ENCODE data around the gene ZBTB44.
"Not testable (repeated sequence)": the region's sequence is repeated elsewhere in the genome, so short reads cannot be mapped to it uniquely, and the experiment has no call there.

ZBTB44 gene

GRCh38 chr11:130340671-130341319 is 26.1 kb upstream of the ZBTB44 start:
- no peaks in the 10 kb centered on the region for H3K9me3 ChIP-seq (ENCODE audit: severe bottlenecking)
- H3K4me3 ChIP-seq (ENCODE audit: low read depth, low read length) = no peak overlapping the region
- TF ChIP-seq, protein P1, sequence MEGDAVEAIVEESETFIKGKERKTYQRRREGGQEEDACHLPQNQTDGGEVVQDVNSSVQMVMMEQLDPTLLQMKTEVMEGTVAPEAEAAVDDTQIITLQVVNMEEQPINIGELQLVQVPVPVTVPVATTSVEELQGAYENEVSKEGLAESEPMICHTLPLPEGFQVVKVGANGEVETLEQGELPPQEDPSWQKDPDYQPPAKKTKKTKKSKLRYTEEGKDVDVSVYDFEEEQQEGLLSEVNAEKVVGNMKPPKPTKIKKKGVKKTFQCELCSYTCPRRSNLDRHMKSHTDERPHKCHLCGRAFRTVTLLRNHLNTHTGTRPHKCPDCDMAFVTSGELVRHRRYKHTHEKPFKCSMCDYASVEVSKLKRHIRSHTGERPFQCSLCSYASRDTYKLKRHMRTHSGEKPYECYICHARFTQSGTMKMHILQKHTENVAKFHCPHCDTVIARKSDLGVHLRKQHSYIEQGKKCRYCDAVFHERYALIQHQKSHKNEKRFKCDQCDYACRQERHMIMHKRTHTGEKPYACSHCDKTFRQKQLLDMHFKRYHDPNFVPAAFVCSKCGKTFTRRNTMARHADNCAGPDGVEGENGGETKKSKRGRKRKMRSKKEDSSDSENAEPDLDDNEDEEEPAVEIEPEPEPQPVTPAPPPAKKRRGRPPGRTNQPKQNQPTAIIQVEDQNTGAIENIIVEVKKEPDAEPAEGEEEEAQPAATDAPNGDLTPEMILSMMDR (IDR thresholded peaks at IDR 0.05; ENCODE audit: low read depth, low read length) = no peak
- no peak overlapping the region for H3K27ac ChIP-seq
- no peaks in the 10 kb centered on the region for H3K36me3 ChIP-seq
- H3K27me3 ChIP-seq (ENCODE audit: insufficient read depth, low read depth, severe bottlenecking) = no peaks in the 10 kb centered on the region
- no peak for DNase-seq

- Histone ChIP-seq H3K27me3 (ENCODE audit: insufficient read depth, low read depth, severe bottlenecking) (no peaks in the 10 kb centered on the region), H3K9me3 (ENCODE audit: severe bottlenecking) (no peaks in the 10 kb centered on the region), H3K27ac (no peak overlapping the region), H3K4me3 (ENCODE audit: low read depth, low read length) (no peak overlapping the region), H3K36me3 (no peaks in the 10 kb centered on the region)
- TF ChIP-seq, protein P1 (IDR thresholded peaks at IDR 0.05; ENCODE audit: low read depth, low read length) = no peak
- DNase-seq = no peak
Observed at GRCh38 chr11:130338667-130339066, 23.9 kb upstream of the ZBTB44 start.

GRCh38 chr11:130337281-130338089 is 22.8 kb upstream of the ZBTB44 start:
- H3K27me3 ChIP-seq (ENCODE audit: insufficient read depth, low read depth, severe bottlenecking) = no peaks in the 10 kb centered on the region
- TF ChIP-seq, protein P1 (IDR thresholded peaks at IDR 0.05; ENCODE audit: low read depth, low read length) = no peak

GRCh38 chr11:130331397-130331796 is 16.7 kb upstream of the ZBTB44 start:
- not testable (repeated sequence) for H3K4me3 ChIP-seq (ENCODE audit: low read depth, low read length); H3K36me3 ChIP-seq; H3K27me3 ChIP-seq (ENCODE audit: insufficient read depth, low read depth, severe bottlenecking); H3K27ac ChIP-seq; DNase-seq; H3K9me3 ChIP-seq (ENCODE audit: severe bottlenecking)

More at GRCh38 chr11:130337281-130338089, 22.8 kb upstream of the ZBTB44 start:
- Histone ChIP-seq H3K4me3 (ENCODE audit: low read depth, low read length) (no peak overlapping the region), H3K27ac (no peak overlapping the region), H3K9me3 (ENCODE audit: severe bottlenecking) (no peaks in the 10 kb centered on the region), H3K36me3 (no peaks in the 10 kb centered on the region)
- DNase-seq = no peak

DNA sequence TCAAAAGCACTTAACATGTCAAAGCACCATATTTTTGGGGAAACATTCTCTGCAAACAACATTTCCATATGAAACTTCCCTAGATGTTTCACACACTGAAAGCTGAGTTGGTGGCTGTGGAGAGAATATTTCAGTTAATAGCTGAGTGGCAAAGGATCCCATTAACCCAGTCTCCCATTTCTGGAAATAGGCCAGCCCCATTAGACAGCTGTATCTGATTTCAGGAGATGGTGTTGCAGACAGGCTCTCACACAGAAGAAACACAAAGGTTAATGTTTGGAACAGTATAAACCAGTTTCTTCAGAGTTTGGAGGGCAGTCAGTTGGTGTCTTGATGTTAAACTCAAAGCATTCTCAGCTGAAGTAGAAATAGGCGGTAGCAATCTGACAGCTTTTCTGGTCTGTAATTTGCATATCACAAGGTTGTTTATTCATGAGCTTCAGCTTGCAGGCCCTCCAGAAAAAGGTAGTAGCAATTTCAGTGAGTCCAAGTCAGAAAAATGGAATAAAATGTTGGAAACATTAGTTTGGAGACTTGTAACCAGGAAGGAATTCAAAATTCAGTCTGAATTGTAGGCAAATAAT is 15.5 kb upstream of the ZBTB44 start:
- TF ChIP-seq, protein P1 (IDR thresholded peaks at IDR 0.05; ENCODE audit: low read depth, low read length) = no peak
- no peak overlapping the region for H3K27ac ChIP-seq
- no peak overlapping the region for H3K4me3 ChIP-seq (ENCODE audit: low read depth, low read length)
- H3K9me3 ChIP-seq (ENCODE audit: severe bottlenecking) = no peaks in the 10 kb centered on the region
- no peaks in the 10 kb centered on the region for H3K27me3 ChIP-seq (ENCODE audit: insufficient read depth, low read depth, severe bottlenecking)
- no peaks in the 10 kb centered on the region for H3K36me3 ChIP-seq
- DNase-seq = no peak

- Histone ChIP-seq H3K36me3 (no peaks in the 10 kb centered on the region), H3K9me3 (ENCODE audit: severe bottlenecking) (no peaks in the 10 kb centered on the region), H3K4me3 (ENCODE audit: low read depth, low read length) (no peak overlapping the region), H3K27ac (no peak overlapping the region), H3K27me3 (ENCODE audit: insufficient read depth, low read depth, severe bottlenecking) (no peaks in the 10 kb centered on the region)
- DNase-seq = no peak
- TF ChIP-seq, protein P1 (IDR thresholded peaks at IDR 0.05; ENCODE audit: low read depth, low read length) = no peak
Observed at GRCh38 chr11:130328420-130328819, 13.7 kb upstream of the ZBTB44 start.
